Nephron progenitor cell (in vitro differentiated cells): ENCODE measurements around the gene EIF3K.

ENCODE experiments used
- DNase-seq: peaks from one replicate; pipeline ENCODE4 v3.0.0; 2021
- H3K27ac Mint-ChIP-seq: 2 replicates; pipeline ENCODE4 v1.8.0; 2021; ENCODE audit warnings: mild to moderate bottlenecking, moderate library complexity, mixed read lengths
- H3K27me3 Mint-ChIP-seq: 2 replicates; pipeline ENCODE4 v1.8.0; 2021; ENCODE audit warnings: mild to moderate bottlenecking, low read depth, mixed read lengths; ENCODE audit not compliant: poor library complexity
- H3K36me3 Mint-ChIP-seq: 2 replicates; pipeline ENCODE4 v1.8.0; 2021; ENCODE audit warnings: low read depth, mixed read lengths
- H3K4me1 Mint-ChIP-seq: 2 replicates; pipeline ENCODE4 v1.8.0; 2021; ENCODE audit warnings: mixed read lengths
- H3K4me3 Mint-ChIP-seq: 2 replicates; pipeline ENCODE4 v1.8.0; 2021; ENCODE audit warnings: mild to moderate bottlenecking, moderate library complexity, mixed read lengths
- H3K9me3 Mint-ChIP-seq: 2 replicates; pipeline ENCODE4 v1.8.0; 2021; ENCODE audit warnings: mild to moderate bottlenecking, moderate library complexity, mixed read lengths
- CTCF ChIP-seq: fragments of 200-600 bp; sonication (generic); IDR thresholded peaks from 2 replicates; pipeline ENCODE4 v1.5.0; 2021; ENCODE audit warnings: antibody characterized with exemption

The EIF3K gene

GRCh38 chr19:38669552-38669951 is 50.6 kb downstream of the EIF3K start:
- no peaks in the 10 kb centered on the region for H3K9me3 Mint-ChIP-seq
- peak overlapping the region; percentile 99 for H3K27ac Mint-ChIP-seq
- TF ChIP-seq CTCF, result no peak
- H3K4me1 Mint-ChIP-seq, result peaks cover 83% of the 10 kb centered on the region
- DNase-seq, result no peak
- no peaks in the 10 kb centered on the region for H3K27me3 Mint-ChIP-seq
- no peak overlapping the region for H3K4me3 Mint-ChIP-seq
- H3K36me3 Mint-ChIP-seq, result peaks cover 5% of the 10 kb centered on the region

GRCh38 chr19:38670921-38671398 is 52.0 kb downstream of the EIF3K start:
- no peak for DNase-seq
- peaks cover 5% of the 10 kb centered on the region for H3K36me3 Mint-ChIP-seq
- H3K27me3 Mint-ChIP-seq, result no peaks in the 10 kb centered on the region
- peak overlapping the region; percentile 16 for H3K4me3 Mint-ChIP-seq
- no peaks in the 10 kb centered on the region for H3K9me3 Mint-ChIP-seq
- peaks cover 84% of the 10 kb centered on the region for H3K4me1 Mint-ChIP-seq
- no peak for TF ChIP-seq CTCF
- peak overlapping the region; percentile 88 for H3K27ac Mint-ChIP-seq

GRCh38 chr19:38671654-38672053 is 52.7 kb downstream of the EIF3K start:
- TF ChIP-seq CTCF, result no peak
- no peak overlapping the region for H3K4me3 Mint-ChIP-seq
- H3K36me3 Mint-ChIP-seq, result peaks cover 9% of the 10 kb centered on the region
- no peak for DNase-seq
- no peaks in the 10 kb centered on the region for H3K27me3 Mint-ChIP-seq
- no peaks in the 10 kb centered on the region for H3K9me3 Mint-ChIP-seq
- H3K4me1 Mint-ChIP-seq, result peaks cover 84% of the 10 kb centered on the region
- H3K27ac Mint-ChIP-seq, result peak overlapping the region; percentile 88

GRCh38 chr19:38673030-38673429 is 54.0 kb downstream of the EIF3K start:
- Mint-ChIP-seq H3K9me3 (no peaks in the 10 kb centered on the region), H3K4me1 (peaks cover 81% of the 10 kb centered on the region)

GRCh38 chr19:38674388-38675171 is 55.6 kb downstream of the EIF3K start:
- Mint-ChIP-seq H3K4me3 (no peak overlapping the region), H3K4me1 (peaks cover 81% of the 10 kb centered on the region), H3K9me3 (no peaks in the 10 kb centered on the region), H3K27me3 (peaks cover 2% of the 10 kb centered on the region), H3K27ac (peak overlapping the region; percentile 99), H3K36me3 (peaks cover 32% of the 10 kb centered on the region)
- no peak for DNase-seq
- no peak for TF ChIP-seq CTCF

More at GRCh38 chr19:38673030-38673429, 54.0 kb downstream of the EIF3K start:
- H3K36me3 Mint-ChIP-seq, result peaks cover 22% of the 10 kb centered on the region
- TF ChIP-seq CTCF, result no peak
- H3K27me3 Mint-ChIP-seq, result peaks cover 2% of the 10 kb centered on the region
- H3K4me3 Mint-ChIP-seq, result no peak overlapping the region
- H3K27ac Mint-ChIP-seq, result no peak overlapping the region
- DNase-seq, result no peak

- Mint-ChIP-seq H3K9me3 (no peaks in the 10 kb centered on the region), H3K4me3 (peak overlapping the region; percentile 5), H3K27ac (peak overlapping the region; percentile 99), H3K4me1 (peaks cover 81% of the 10 kb centered on the region), H3K27me3 (peaks cover 2% of the 10 kb centered on the region), H3K36me3 (peaks cover 39% of the 10 kb centered on the region)
- DNase-seq, result no peak
- no peak for TF ChIP-seq CTCF
Measured at GRCh38 chr19:38675611-38676010, 56.6 kb downstream of the EIF3K start.
